IPS-NIHi7 (cell line): Measurements from ENCODE around the gene ELMO2.
A peak's percentile ranks its signal among the peaks of the same experiment; 100 is the strongest.

Source experiments
- DNase-seq: peaks from one replicate; pipeline ENCODE4 v3.0.0; 2012; ENCODE audit warnings: mixed read lengths; ENCODE audit errors: extremely low spot score

ELMO2 gene

GRCh38 chr20:46352370-46352938 lies 54.0 kb downstream of the ELMO2 start:
- DNase-seq, result no peak

- no peak for DNase-seq
Measured at GRCh38 chr20:46351357-46352058, 54.9 kb downstream of the ELMO2 start.

- DNase-seq, result no peak
Measured at GRCh38 chr20:46350986-46351267, 55.5 kb downstream of the ELMO2 start.

- peak; percentile 63 for DNase-seq
Measured at GRCh38 chr20:46350201-46350985, 56.0 kb downstream of the ELMO2 start.

GRCh38 chr20:46349742-46350056 lies 56.7 kb downstream of the ELMO2 start:
- DNase-seq, result no peak

- DNase-seq, result peak; percentile 84
Measured at GRCh38 chr20:46349035-46349741, 57.2 kb downstream of the ELMO2 start.

- peak; percentile 82 for DNase-seq
Measured at GRCh38 chr20:46347841-46348803, 58.3 kb downstream of the ELMO2 start.

GRCh38 chr20:46346770-46347169 lies 59.6 kb downstream of the ELMO2 start:
- no peak for DNase-seq

- no peak for DNase-seq
Measured at GRCh38 chr20:46344488-46345162, 61.8 kb downstream of the ELMO2 start.

GRCh38 chr20:46343975-46344357 lies 62.4 kb downstream of the ELMO2 start:
- no peak for DNase-seq

GRCh38 chr20:46343348-46343974 lies 63.0 kb downstream of the ELMO2 start:
- DNase-seq, result no peak

GRCh38 chr20:46342451-46343347 lies 63.7 kb downstream of the ELMO2 start:
- DNase-seq, result no peak

GRCh38 chr20:46342010-46342378 lies 64.4 kb downstream of the ELMO2 start:
- no peak for DNase-seq

- no peak for DNase-seq
Measured at GRCh38 chr20:46341074-46342009, 65.1 kb downstream of the ELMO2 start.

GRCh38 chr20:46339037-46339436 lies 67.4 kb downstream of the ELMO2 start:
- DNase-seq, result no peak

- no peak for DNase-seq
Measured at GRCh38 chr20:46336735-46337134, 69.7 kb downstream of the ELMO2 start.

GRCh38 chr20:46334303-46334904 lies 72.0 kb downstream of the ELMO2 start:
- no peak for DNase-seq
